NCI-H146 (cell line): ENCODE measurements around the gene FAM177B.

Experiments
- DNase-seq: peaks from one replicate; lab custom pipeline; 2025; lab: John Stamatoyannopoulos, UW

Gene FAM177B

DNA sequence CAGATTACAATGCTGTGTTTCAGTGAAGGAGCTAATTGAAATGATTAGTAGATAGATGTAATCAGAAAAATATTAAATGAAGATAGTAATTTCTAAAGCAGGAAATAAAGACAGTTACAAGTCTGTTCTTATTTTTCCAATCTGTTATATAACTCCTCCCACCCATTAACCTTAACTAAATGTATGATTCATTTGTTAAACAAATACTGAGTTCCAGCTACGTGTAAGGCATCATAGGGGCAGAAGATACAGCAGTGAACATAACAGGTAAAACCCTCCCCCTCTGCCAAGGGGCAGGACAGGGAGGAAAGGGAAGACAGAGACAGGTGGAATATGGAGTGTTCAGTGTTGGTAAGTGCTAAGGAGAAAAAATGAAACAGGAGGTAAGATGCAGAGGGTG lies at the start of gene FAM177B:
Gene FAM177B, plus strand, starts transcription at position 231 of the 400 bp plus-strand sequence. CDS start 9,344 bp downstream, outside the sequence.
- no peak for DNase-seq

DNA sequence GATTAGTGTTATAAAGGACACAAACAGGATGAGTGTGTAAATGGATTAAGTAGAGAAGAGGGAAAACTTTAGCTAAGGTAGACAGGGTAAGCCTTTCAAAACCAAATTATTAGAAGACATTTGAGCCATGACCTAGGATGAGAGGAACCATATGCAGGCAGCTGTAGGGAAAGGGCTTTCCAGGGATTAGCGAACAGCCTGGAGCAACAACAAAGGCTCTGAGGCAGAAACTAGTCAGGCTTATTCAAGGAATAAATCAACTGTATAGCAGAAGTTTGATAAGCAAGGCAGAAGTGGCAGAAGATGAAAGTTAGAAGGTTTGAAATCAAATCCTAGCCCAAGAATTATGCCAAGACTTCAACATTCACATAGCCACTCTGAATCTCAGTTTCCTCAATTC lies 46.0 kb upstream of the FAM177B start:
- no peak for DNase-seq

DNA sequence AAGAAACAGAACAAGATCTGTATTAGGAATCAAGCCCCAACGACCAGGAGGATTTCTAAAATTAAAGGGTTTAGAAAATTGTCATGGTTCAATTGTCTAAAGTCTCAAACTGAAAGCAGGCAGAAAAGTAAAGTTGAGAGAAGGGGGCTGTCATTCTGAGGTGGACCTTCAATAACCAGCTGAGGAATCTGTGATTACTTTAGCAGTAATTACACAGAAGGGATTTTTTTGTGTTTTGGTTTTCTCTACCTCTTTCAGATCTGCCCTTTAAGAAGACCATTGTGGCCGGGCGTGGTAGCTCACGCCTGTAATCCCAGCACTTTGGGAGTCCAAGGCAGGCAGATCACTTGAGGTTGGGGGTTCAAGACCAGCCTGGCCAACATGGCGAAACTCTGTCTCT lies 42.1 kb upstream of the FAM177B start:
- DNase-seq, result no peak

DNA sequence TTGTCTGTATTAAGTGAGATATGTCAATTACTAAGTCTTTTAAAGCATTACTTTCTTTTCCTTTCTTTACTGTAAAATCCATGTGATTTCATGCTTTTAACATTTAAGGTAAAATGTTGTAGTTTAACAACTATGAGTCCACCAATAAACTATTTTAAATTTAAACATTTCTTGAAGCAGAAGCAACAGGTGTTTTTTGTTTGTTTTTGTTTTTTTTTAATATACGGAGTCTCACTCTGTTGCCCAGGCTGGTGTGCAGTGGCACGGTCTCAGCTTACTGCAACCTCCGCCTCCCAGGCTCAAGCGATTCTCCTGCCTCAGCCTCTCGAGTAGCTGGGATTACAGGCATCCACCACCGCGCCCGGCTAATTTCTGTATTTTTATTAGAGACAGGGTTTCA lies 40.3 kb upstream of the FAM177B start:
- DNase-seq, result no peak

DNA sequence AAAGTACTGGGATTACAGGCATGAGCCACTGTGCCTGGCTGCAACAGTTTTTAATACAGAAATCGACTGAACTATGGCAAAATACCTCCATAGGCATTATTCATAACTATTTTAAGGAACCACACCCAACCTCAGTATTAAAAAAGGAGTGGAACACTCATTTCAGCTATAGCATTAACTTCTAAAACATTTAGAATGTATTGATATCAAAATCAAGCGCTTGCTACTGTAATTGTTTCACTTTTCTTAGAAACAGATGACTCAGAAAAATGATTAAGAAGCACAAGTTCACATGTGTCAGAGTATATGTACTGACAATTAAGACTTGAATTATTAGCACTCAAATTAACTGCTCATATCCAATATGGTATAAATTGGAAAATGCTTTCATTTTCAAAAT lies 39.8 kb upstream of the FAM177B start:
- DNase-seq, result no peak

DNA sequence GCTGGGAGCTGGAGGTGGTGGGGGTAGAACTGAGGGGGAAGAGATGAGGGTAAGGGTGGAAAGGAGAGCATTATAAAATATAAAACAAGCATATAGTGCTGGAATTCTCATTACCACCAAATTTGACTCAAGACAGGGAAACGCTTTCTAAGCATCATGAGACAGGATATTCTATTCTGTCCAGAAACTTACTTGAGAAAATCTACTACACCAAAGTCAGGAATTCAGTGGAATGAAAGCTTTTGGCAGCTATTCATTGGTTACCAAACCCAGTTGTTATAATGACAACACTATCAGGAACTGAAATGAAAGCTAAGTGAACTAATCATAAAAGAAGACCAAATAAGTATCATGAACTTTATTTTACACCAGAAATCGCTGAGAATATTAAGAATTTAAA lies 39.2 kb upstream of the FAM177B start:
- DNase-seq, result no peak

DNA sequence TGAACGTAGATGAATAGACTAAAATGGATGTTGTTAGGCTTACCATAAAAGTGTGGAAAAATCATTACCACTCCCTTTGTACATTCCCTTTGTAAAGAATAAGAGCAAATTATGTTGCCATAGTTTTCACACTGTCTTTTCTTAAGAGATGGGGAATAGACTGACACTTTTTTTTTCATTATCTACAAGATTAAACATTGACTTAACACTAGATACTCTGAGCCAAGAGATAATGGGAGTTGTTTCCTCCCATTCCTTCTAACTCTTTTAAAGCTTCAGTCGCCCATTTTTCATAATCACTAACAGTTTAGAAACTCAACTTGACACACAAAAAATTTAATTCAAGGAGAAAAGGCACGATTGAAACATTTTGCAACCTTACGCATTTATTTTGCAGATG lies 34.8 kb upstream of the FAM177B start:
- DNase-seq, result peak; percentile 12

DNA sequence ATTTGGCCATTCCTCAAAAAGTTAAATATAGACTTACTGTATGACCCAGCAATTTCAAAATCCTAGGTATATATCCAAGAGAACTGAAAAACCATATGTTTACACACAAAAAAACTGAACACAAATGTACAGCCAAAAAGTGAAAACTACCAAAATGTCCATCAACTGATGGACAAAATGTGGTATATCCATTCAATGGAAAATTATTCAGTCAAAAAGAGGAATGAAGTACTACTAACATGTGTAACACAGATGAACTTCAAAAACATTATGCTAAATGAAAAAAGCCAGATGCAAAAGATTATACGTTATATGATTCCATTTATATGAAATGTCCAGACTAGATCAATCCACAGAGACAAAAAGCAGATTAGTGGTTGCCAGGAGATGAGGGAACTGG lies 32.7 kb upstream of the FAM177B start:
- DNase-seq, result no peak

DNA sequence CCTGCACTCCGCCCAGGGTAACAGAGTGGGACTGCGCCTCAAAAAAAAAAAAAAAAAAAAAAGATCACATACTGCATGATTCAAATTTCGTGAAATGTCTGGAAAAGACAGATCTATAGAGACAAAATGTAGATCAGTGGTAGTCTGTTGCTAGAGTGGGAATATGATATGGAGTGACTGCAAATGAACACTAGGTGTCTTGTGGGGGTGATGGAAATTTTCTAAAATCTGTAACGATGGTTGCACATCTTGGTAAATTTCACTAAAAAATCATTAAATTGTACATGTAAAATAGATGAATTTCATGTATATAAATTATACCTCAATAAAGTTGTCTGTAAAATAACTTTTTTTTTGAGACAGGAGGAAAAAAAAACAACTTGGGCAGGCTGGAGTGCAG lies 30.2 kb upstream of the FAM177B start:
- no peak for DNase-seq

DNA sequence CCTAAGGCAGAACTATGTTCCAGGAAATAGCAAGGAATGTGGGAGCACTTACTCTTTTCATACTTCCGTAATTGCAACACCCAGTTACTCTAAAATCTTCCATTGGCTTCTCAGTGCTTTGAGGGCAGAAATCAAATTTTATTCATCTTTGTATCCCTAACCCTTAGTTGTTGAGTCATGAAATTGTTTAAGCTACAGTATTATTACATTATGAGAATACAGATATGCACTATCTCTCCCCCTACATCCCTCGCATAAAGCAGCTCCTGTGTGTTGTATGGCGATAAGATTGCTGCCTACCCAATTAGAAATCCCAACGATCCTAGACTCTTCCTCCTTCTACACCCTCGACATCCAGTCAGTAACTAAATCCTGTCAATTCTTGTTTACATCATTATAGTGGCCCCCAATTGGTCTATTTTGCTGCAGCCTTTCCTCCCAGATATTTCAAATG lies 27.3 kb upstream of the FAM177B start:
- DNase-seq, result no peak

DNA sequence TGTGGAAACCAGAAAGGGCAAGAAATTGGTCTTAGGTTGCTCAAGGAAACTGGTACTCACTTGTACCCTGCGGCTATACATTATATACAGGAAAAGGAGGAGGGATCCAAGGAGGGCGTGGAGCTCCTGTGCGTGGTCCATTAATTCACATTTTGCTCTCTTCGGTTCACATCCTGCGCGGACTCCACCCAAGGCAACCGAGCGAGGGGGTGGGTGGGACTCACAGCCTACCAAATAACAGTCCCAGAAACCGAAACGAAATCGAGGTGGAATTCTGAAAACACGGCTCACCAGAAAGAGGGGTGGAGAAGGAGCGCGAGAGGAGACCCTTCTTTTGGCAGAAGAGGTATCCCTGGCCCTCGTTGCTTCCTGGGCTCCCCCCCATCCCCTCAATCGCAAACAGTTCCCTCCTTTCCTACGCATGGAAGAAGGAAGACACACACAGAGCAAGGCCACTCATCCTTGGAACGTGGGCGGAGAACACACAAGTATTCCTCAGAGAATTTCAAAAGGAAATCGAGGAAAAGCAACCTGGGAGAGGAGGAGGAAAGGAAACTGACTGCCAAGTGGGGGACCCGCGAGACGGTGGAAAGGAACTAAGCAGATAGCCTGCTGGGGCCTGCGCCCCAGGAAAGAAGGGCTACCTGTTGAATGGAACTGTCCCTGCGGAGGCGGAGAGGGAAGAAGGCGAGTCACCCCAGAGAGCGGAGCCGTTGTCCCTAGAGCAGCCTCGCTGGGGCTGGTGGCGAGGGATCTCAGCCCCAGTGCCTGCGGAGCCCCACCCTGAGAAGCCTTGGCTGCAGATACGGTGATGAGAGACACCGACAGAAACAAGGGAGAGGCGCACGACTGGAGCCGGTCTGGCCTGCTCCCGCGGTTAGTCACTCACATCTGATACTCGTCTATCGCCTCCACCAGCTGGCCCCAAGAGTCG lies 25.4 kb upstream of the FAM177B start:
- DNase-seq, result peak; percentile 81

DNA sequence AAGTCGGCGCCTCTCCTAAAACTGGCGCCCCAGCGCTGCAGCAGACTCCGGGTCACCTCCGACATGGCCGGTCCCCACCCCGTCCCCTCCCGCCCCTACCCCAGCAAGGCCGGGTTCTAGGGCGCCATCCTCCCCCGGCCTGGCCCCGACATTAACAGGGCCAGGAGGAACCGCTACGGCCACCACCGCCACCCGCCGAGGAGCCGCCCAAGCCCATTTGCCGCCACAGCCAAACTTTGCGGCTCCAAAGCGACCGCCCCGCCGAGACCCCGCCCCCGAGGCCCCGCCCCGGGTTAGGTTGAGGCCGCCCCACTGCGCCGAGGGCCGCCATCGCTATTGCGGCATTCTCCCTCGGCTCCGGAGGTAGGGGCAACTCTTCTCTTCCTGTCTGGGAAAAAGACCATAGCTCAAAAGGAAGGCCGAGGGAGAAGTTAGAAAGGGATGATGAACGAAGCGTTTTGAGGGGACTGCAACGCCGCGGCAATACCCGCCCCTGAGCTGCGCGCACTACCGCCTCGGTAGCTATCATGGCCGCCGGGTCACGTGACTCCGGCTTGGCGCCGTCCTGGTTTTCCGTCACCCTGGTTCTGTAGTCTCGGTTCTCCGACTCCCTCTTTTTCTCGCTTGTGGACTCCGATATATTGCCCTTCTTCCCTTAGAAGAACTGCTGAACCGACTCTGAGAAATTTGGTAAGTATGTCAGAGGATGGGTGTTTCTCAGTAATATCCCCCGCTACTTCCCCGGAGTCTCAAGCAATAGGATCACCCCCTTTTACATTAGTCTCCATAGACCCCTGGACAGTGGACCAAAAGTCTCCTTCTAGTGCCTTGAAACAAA lies 24.5 kb upstream of the FAM177B start, which contains the start of the genes AIDA and BROX:
Gene AIDA, minus strand, starts transcription at position 239 of the 838 bp plus-strand sequence. Its CDS starts 174 bp downstream, at position 65.
Gene BROX, plus strand, starts transcription at position 312 of the 838 bp plus-strand sequence. CDS start 3,136 bp downstream, outside the sequence.
- peak; percentile 88 for DNase-seq

DNA sequence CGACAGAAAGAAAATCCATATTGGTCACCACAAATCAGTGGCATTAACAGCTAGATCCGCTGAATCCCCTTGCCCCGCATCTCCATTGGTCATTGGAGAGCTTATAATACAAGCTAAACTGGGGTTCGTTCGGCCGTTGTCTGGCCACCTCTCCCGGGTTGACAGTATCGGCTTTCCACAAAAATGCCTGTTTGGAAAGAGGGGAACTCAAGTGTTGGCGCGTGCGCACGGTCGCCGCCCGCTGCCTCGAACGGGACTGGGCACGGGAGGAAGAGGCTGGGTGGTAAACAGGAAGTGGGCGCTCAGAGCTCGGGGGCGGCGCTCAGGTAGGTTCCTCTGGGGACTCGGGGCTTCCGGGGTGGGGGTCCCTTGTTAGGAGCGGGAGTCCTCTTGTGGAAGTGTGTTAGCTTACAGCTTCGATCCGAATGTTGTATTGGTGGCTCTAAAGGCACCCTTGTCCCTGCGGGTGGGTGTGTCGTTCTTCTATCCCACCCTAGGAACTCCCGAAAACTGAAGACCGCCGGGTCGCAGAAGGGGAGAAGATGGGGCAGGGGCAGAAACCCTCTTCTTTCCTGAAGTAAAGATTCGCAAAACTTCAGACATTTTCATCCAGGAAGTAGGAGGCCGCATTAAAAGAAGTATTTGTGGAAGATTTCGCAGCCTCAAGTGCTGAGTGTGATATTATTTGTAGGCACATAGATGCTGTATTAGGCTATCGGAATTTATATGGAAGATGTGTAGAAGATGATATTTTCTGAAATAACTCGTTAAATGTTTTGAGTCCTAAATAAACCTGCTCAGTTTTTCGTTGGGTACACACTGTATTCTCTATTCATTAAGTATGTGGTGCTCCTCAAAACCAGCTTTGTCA lies 23.7 kb upstream of the FAM177B start:
- DNase-seq, result peak; percentile 94

DNA sequence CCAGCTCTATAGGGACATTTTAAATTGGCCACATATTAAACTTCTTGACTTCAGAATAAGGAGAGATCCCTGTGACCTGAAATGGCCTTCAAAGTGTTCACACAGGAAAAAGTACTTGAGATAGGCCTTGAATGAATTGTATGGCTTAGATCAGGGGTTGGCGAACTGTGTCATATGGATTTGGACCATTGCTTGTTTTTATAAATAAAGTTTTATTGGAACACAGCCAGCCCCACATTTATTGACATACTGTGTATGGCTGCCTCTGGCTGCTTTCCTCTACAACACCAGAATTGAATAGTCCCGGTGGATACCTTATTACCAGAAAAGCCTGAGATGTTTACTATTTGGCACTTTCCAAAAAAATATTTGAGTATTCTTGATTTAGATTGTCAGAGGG lies 20.6 kb upstream of the FAM177B start:
- DNase-seq, result no peak

DNA sequence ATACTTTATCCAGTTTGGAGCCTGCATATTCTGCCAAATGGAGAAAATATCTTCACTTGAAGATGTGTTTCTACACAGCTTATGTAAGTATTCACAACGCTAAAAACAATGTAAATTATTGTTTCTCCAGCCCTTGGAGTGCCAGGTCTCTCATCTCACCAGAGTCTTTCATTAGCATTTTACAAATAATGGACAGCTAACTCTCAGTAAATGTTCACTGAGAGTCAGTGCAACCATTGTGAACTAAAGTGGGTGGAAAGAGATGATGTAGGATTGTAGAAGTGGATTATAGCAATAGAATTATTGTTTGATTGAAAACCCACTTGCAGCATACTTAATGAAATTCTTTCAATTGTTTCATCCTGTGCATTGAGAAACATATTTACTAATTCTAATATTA lies 8.3 kb upstream of the FAM177B start:
- no peak for DNase-seq

DNA sequence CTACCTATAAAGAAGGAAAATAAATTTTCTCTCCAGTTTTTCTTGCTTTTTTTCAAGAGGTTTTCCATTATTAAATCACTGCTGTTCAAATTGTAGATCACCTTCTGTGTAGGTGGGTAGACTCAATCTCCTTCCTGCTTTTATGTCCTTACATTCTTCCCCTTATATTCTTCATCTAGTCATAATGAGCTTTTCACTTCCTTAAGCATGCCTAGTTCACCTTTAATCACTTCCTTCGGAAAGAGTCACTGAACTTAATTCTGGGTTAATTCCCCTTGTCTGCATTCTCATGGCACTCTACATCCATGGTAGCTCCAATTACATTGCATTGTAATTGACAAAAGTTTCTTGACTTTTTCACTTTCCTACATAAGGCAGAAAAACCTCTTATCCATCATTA lies 6.1 kb upstream of the FAM177B start:
- no peak for DNase-seq

DNA sequence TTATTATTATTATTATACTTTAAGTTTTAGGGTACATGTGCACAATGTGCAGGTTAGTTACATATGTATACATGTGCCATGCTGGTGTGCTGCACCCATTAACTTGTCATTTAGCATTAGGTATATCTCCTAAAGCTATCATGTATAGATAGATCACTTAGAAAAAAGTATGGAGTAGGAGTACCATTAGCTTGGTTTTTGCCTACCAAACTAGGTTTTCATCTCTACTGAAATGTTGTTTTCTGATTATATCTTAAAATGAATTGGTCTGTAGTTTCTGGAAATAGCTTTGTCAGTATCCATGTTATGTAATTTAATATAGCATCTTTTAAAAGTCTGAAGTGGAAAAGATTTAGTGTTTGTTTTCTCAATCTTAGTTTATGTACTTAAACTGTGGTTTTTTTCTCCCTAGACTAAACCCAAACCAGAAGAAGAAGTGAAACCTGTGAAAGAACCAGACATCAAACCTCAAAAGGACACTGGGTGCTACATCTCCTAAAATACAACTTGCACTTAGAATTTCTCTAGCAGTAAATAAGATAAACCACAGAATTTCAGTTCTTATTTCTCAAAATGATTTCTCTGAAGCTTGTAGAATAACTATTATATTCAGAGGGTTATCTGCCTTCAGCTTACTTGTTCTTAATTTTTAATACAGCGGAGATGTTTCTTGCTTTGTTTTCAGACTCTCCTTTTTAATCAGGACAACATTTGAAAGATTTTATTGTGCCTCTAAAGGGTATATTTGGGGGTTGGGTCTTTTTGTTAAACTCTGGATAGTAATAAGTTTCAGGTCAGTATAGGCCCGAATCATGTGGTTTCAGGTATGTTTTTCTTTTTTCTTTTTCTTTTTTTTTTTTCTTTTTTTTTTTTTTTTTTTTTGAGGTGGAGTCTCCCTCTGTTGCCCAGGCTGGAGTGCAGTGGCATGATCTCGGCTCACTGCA lies 4.5 kb upstream of the FAM177B start:
- no peak for DNase-seq

DNA sequence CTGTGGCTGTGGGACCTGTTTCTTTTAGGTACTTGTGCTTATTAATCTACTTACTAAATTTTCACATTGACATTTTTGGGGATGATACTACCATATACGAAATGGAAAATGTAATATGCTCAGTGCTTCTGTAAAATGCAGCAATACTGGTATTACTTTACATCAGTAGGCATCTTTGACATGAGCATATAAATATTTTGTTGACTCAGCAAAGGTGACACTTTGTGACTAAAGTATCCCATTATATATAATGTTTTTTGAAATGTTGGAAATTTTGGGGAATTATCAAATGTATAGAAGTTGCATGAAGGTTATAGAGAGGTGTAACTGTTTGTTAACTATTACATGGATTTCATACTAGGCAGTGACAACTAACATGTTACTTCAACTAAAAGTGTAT lies 2.3 kb upstream of the FAM177B start:
- DNase-seq, result no peak

DNA sequence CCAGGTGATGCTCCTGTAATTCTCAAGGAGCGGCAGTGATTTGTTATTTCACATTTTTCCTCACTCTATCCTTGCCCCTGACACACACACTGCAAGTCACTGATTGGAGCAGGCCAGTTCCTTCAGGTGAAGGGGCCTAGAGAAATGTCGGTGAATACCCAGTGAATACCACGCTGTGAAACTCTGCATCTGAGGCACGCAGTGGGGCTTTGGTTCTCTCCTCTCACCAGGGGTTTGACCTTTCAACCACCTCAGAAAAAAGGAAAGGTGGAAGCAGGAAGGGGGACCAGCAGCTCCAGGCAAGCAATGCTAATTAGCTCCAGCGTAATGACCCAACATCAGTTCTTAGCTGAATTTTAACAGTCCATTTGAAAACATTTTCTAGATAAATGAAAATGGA lies 532 bp upstream of the FAM177B start:
- DNase-seq, result no peak

DNA sequence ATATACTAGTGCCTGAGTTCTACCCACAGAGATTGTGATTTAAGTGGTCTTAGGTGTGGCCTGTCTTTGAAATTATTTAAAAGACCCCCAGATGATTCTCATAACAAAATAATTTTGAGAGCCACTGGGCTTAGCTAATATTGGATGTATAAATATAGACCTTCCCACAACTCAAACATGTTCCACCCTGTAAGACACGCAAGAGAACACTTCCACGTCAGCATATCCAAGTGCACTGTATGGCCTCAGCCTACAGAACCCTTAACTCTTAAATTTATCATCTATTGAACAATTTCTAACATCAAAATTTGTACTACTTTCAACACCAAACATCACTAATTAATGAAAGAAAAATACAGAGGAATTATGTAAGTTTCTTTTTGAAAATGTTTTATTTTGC lies 2.5 kb downstream of the FAM177B start:
- DNase-seq, result no peak

DNA sequence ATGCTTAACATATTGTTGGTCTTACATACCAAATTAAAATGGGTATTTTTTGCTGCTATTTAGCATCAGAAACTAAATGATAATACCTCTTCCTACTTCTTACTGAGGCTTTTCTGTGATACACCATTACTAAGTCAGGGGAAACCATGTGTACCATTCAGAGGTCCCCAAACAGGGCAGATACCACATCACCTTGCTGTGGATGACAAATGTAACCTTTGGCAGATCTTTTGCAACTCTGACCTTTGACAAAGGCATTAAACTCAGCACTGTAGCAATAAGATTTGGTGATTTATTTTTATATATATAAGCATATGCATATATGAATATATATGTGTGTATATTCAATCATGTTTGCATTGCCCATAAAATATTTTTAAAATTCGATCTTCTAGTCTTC lies 2.9 kb downstream of the FAM177B start:
- no peak for DNase-seq
